ENCODE data around the gene SPINT1.

SPINT1 gene

DNA sequence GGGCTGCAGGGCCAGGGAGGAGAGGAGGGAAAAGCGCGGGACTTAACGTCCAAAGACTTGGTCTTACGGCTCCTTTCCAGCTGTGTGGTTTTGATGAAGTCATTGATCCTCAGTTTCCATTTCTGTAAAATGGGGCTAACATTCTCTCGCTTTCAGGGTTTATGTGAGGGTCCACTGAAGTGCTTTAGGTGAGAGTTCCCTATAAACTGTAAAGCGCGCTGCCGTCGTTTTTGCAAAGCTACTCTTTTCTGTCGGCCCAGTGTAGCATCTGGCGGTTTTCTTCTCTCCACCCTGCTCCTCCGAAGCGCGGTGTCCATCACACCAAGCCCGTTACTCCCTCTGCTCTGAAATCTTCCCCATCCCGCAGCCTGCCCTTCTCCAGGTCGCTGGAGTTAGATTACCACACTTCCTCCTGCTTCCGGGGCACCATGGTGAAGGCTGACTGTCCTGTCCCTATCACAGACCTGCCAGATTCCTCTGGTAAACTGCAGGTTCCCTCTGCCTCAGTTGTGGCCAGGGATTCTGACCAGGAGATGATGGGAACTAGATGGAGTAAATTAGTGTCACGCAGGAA is 35.9 kb upstream of the SPINT1 start:
- TF ChIP-seq FOXP2 (optimal IDR thresholded peaks at IDR 0.05; ENCODE audit: borderline replicate concordance, extremely low read depth, extremely low read length, insufficient read depth) (no peak), SIN3A (IDR thresholded peaks at IDR 0.05; ENCODE audit: borderline replicate concordance, insufficient read depth, low read length) (no peak), TAF1 (IDR thresholded peaks at IDR 0.05; ENCODE audit: borderline replicate concordance, insufficient read depth, low read length) (no peak), POLR2AphosphoS5 (IDR thresholded peaks at IDR 0.05; ENCODE audit: low read depth, low read length) (no peak)
- TF ChIP-seq, protein P1, sequence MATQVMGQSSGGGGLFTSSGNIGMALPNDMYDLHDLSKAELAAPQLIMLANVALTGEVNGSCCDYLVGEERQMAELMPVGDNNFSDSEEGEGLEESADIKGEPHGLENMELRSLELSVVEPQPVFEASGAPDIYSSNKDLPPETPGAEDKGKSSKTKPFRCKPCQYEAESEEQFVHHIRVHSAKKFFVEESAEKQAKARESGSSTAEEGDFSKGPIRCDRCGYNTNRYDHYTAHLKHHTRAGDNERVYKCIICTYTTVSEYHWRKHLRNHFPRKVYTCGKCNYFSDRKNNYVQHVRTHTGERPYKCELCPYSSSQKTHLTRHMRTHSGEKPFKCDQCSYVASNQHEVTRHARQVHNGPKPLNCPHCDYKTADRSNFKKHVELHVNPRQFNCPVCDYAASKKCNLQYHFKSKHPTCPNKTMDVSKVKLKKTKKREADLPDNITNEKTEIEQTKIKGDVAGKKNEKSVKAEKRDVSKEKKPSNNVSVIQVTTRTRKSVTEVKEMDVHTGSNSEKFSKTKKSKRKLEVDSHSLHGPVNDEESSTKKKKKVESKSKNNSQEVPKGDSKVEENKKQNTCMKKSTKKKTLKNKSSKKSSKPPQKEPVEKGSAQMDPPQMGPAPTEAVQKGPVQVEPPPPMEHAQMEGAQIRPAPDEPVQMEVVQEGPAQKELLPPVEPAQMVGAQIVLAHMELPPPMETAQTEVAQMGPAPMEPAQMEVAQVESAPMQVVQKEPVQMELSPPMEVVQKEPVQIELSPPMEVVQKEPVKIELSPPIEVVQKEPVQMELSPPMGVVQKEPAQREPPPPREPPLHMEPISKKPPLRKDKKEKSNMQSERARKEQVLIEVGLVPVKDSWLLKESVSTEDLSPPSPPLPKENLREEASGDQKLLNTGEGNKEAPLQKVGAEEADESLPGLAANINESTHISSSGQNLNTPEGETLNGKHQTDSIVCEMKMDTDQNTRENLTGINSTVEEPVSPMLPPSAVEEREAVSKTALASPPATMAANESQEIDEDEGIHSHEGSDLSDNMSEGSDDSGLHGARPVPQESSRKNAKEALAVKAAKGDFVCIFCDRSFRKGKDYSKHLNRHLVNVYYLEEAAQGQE (IDR thresholded peaks at IDR 0.05; ENCODE audit: insufficient read depth in 1 of 2, low read depth in 2 of 2, low read length in 2 of 2): no peak

DNA sequence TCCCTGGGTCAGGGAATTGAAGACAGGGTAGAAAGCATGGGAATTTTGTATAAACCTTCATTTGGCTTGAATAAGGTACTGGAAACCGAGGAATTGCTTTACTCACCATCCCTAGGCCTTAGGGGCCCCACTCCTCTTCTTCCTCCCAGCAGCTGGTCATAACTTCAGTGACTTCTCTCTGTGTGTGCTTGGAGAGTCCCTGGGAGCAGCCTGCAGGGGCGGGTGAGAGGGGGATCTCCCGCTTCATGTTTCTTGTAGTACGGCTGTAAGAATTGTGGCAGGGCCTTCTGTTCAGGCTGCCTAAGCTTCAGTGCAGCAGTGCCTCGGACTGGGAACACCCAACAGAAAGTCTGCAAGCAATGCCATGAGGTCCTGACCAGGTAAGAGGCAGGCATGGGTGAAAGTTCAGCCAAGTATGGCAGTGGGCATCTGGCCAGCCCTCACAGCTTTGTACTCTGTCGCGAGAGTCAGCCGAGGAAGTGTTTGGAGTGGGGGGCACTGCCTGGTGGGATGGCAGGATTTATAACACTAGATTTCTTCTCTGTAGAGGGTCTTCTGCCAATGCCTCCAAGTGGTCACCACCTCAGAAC is 34.9 kb upstream of the SPINT1 start:
- TF ChIP-seq TAF1 (IDR thresholded peaks at IDR 0.05; ENCODE audit: borderline replicate concordance, insufficient read depth, low read length) (no peak), SIN3A (IDR thresholded peaks at IDR 0.05; ENCODE audit: borderline replicate concordance, insufficient read depth, low read length) (no peak), FOXP2 (optimal IDR thresholded peaks at IDR 0.05; ENCODE audit: borderline replicate concordance, extremely low read depth, extremely low read length, insufficient read depth) (no peak), POLR2AphosphoS5 (IDR thresholded peaks at IDR 0.05; ENCODE audit: low read depth, low read length) (no peak)
- TF ChIP-seq, protein P1 (IDR thresholded peaks at IDR 0.05; ENCODE audit: insufficient read depth in 1 of 2, low read depth in 2 of 2, low read length in 2 of 2): no peak

DNA sequence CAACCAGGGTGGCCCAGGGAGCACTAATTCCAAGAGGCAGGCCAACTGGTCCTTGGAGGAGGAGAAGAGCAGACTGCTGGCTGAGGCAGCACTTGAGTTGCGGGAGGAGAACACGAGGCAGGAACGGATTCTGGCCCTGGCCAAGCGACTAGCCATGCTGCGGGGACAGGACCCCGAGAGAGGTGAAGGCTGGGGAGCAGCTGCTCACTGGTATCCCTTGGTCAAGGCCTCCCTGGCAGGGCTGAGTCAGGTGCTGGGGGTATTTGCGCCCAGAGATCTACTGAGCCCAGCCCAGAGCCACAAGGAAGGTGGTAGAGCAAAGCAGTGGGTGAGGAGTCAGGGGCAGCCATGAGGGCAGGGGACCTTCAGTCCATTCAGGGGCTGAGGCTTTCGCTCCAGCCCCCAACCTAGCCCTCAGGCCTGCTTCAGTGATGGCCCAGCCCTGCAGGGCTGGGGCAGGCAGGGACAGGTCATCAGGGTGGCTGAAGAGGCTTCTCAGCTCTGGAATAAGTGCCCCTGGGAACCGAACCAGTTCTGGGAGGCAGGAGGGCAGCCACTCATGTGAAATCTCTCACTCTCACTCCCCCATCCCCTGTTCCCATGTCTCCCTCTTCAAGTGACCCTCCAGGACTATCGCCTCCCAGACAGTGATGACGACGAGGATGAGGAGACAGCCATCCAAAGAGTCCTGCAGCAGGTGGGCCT is 31.0 kb upstream of the SPINT1 start:
- TF ChIP-seq SIN3A (IDR thresholded peaks at IDR 0.05; ENCODE audit: borderline replicate concordance, insufficient read depth, low read length) (no peak), FOXP2 (optimal IDR thresholded peaks at IDR 0.05; ENCODE audit: borderline replicate concordance, extremely low read depth, extremely low read length, insufficient read depth) (no peak), TAF1 (IDR thresholded peaks at IDR 0.05; ENCODE audit: borderline replicate concordance, insufficient read depth, low read length) (no peak), POLR2AphosphoS5 (IDR thresholded peaks at IDR 0.05; ENCODE audit: low read depth, low read length) (no peak)
- TF ChIP-seq, protein P1 (IDR thresholded peaks at IDR 0.05; ENCODE audit: insufficient read depth in 1 of 2, low read depth in 2 of 2, low read length in 2 of 2): no peak

DNA sequence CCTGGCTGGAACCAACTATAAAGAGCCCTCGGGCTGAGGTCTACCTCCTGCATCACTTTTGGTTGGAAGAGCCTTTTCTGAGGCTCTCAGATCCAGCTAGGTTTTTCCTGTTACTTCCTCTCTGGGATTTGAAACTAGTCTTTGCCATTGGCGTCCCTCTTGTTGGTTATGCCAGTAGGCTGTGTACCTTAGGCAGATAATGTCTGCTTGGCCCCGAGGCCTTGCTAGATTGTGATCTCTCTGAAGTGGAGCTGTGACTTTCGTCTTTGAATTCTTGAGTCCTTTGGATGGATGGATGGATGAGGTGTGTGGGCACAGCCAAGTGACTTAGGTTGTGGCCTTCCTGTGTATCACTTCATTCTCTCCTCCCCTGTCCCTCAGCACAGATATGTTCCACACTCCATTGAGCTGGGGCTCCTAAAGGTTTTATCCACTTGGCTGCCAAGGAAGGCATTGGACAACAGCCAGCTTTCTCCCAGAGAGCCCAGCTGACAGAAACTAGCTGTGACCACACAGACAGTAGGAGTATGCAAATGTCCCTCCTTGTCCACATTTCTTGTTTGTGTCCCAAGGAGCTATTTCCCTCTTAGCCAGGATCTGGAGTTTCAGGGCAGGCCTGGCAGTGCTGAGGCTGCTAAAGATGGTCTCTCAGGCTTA is 28.7 kb upstream of the SPINT1 start:
- no peak for TF ChIP-seq SIN3A (IDR thresholded peaks at IDR 0.05; ENCODE audit: borderline replicate concordance, insufficient read depth, low read length)
- TF ChIP-seq TAF1 (IDR thresholded peaks at IDR 0.05; ENCODE audit: borderline replicate concordance, insufficient read depth, low read length): no peak
- no peak for TF ChIP-seq FOXP2 (optimal IDR thresholded peaks at IDR 0.05; ENCODE audit: borderline replicate concordance, extremely low read depth, extremely low read length, insufficient read depth)
- TF ChIP-seq POLR2AphosphoS5 (IDR thresholded peaks at IDR 0.05; ENCODE audit: low read depth, low read length): no peak
- TF ChIP-seq, protein P1 (IDR thresholded peaks at IDR 0.05; ENCODE audit: insufficient read depth in 1 of 2, low read depth in 2 of 2, low read length in 2 of 2): no peak

Data from PFSK-1 (cell line).